HG02759 (cell line): ENCODE results near the gene KCNJ4.

Source experiments
- ATAC-seq: cut with Tn5 transposase; IDR thresholded peaks from one replicate; pipeline ENCODE4 v1.9.1; 2021; ENCODE audit warnings: mild to moderate bottlenecking, moderate library complexity; ENCODE audit not compliant: unreplicated experiment

KCNJ4 gene

DNA sequence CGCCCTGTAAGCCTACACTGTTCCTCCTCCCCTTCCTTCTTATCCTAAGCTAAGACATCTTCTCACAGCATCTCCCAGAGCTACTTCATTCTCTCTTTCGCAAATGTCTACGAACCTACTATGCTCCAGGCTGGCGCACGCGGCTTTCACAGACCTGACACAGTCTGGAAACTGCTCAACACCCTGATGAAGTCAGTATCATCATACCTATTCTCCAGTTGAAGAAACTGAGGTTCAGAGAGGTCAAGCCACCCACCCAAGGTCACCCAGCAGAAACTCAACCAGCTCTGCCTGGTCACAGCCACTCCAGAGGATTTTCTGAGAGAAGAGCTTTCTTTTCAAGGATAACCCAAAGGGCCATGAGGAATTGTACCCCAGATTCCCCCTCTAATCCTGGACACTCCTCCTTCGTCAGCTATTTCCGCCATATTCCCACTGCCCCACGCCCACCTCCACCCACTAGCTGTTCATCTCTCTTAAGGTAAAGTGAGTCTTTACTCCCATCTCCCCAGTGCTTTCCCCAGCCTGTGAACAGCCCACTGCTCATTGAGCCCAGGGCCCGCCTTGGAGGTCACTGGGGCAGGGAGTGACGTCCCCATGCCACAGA, 1.8 kb downstream of the KCNJ4 start:
- ATAC-seq: no peak

GRCh38 chr22:38452373-38453065, 2.5 kb downstream of the KCNJ4 start:
- ATAC-seq: no peak

- no peak for ATAC-seq
Observed at GRCh38 chr22:38451864-38452263, 3.1 kb downstream of the KCNJ4 start.

GRCh38 chr22:38451404-38451803, 3.6 kb downstream of the KCNJ4 start:
- no peak for ATAC-seq

DNA sequence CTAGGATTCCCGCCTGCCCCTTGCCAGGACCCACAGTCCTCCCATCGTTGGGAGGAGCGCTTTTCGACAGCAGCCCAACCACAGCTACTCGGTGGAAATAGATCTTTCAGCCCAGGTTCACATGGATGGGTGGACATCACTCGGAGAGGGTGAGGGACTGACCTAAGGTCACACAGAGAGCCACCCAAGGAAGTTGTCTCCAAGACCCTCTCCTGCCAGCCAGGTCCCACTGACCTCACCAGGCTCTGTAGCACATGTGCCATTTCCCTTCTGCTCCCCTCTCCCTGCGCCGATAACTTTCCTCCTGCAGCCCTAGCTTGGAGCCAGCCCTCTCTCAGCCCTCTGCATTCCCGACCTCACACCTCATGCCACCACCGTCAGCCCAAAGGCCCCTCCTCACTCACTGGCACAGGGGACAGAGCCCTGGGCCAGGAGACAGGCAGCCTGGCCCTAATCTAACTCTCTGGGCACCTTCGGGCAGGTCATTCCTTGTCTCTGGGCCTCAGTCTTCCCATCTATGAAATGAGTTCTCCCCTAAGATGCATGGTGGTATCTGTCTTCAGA, 4.7 kb downstream of the KCNJ4 start:
- ATAC-seq: no peak

DNA sequence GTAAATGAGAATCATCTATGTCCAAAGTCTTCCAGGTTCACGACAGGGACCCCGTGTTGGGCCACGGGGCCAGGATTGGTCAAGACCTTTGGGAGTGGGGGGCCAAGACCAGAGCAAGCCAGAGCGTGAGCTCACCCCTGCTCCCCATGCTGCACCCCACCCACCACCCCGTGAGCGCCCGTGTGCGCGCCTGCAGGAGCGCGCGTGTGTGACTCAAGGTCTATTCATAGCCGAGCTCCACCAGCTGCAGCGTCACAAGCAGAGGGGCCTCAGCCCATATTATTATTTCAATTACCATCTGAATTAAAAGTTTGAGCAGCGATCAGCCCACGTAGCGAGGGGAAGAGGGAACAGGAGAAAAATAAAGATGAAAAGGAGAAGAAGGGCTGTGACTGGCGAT, 5.2 kb downstream of the KCNJ4 start:
- ATAC-seq: no peak

GRCh38 chr22:38448945-38449745, 5.9 kb downstream of the KCNJ4 start:
- no peak for ATAC-seq

GRCh38 chr22:38446018-38446601, 8.9 kb downstream of the KCNJ4 start:
- ATAC-seq: no peak

- ATAC-seq: no peak
Observed at GRCh38 chr22:38444783-38445182, 10.2 kb downstream of the KCNJ4 start.

DNA sequence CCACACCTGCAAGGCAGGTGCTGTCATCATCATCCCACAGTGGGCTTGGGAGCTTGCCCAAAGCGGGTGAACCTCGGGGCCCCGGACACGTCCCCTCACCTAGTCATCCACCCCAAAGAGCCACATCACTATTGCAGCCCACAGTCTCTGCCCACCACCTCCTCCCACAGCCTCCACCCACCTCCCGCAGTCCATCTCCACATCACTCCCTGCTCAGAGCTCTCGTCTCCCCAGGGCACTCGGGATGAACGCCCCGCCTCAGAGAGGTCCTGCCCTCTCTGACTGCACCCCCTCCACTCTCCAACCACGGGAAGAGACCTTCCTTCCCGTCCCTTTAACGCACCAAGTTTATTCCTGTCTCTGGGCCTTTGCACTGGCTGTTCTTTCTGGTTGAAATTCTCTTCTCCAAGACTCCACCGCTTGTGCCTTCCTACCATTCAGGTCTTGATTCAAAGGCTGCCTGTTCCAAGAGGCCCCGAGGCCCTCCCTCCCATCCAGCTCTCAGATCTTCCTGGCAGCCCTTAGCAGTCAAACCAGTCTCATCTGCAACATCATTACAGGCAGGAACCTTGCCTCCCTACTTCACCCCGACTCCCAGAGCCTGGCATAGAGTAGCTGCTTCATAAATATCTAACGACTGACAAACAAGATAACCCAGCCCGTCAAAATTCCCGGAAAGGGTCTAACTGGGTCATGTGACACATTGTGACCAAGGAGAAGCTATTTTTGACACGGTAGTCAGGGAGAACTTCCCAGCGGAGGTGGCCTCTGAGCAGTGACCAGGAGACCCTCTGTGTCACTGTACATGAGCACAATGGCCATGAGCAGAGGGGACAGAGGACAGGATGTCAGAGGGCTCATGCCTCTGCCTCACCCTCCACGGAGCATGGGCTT, 11.1 kb downstream of the KCNJ4 start:
- no peak for ATAC-seq

- no peak for ATAC-seq
Observed at GRCh38 chr22:38442967-38443627, 11.9 kb downstream of the KCNJ4 start.

- no peak for ATAC-seq
Observed at GRCh38 chr22:38441620-38442287, 13.2 kb downstream of the KCNJ4 start.

- no peak for ATAC-seq
Observed at GRCh38 chr22:38440747-38441350, 14.2 kb downstream of the KCNJ4 start.

DNA sequence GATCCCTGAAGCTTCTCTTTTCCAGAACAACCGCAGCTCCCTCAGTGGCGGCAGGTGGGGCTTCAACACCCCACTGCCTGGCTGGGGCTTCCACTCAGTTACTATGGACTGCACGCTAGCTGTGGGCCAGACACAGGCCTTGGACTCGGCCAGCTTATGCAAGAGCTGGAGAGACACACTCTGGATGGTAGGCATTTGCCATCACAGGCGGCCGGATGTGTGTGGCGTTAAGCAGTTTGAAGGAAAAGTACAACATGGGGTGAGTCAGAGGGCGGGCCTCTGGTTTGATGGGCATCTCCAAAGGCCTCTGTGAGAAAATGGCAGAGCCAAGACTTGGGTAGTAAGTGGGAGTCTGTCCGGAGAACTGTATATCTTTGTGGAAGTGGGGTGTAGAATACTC, 17.6 kb downstream of the KCNJ4 start:
- no peak for ATAC-seq

GRCh38 chr22:38436629-38437395, 18.2 kb downstream of the KCNJ4 start:
- no peak for ATAC-seq

DNA sequence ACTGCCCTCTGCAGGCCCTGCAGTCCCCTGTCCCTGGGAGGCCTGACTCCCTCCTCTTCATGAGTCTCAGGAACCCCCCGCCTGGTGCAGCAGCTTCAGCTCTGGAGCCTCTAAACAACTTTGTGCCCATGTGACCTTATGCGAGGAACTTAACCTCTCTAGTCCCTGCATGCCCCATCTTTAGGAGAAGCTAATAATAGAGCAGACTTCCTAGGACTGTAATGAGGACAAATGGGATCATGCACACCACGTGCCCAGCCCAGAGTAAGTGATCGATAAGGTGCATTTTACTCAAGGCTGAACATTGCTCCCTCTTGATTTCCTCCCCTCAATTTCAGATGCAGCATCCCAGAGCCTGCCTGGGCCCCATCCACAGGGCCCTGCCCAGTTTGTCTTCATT, 19.0 kb downstream of the KCNJ4 start:
- no peak for ATAC-seq

- ATAC-seq: no peak
Observed at GRCh38 chr22:38435010-38435409, 20.0 kb downstream of the KCNJ4 start.

GRCh38 chr22:38433871-38434270, 21.1 kb downstream of the KCNJ4 start:
- no peak for ATAC-seq
